Neural progenitor cell (in vitro differentiated cells): ENCODE results near the gene ESRRB.

Experiments
- EZH2 ChIP-seq: fragments of 200-600 bp; sonication (generic); IDR thresholded peaks from 2 replicates; pipeline ENCODE4 v1.6.1; 2017; ENCODE audit warnings: antibody characterized with exemption, mild to moderate bottlenecking, moderate library complexity
- TF ChIP-seq, protein P1 (sequence below): fragments of 200-600 bp; sonication (generic); IDR thresholded peaks from 2 replicates; pipeline ENCODE4 v1.5.1; 2017; ENCODE audit warnings: antibody characterized with exemption, mild to moderate bottlenecking

DNA sequence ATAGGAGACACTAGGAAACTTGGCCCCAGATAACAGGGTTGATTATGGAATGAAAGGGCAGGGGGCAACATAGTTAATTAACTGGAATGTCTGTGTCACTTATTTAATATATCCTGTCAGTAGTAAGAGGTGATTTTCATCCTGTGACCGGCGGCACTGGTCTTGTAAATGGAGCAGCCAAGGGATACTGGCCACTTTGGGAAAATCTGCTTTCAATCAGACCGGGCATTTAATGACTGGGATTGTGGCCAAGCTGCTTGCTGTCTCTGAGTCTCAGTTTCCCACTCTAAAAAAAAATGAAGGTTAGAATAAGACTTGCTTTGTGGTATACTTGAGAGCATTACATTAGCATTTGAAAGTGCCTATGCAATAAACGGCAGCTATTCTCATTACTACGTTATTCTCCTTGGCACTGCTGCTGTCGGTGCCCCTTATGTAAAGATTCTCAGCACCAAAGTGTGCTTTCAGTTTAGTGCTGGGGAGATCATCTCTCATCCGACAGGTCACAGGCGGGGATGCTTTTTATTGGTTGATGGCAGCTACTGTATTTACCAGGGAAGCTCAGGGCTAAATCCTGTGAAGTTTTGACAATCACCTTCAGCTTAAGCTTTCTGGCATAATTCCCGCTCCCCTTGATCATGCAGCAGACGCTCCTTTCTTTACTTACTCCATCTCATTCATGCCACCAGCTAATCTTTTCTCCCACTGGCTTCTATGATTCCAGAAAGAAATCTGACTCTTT lies 162.1 kb downstream of the ESRRB start:
- TF ChIP-seq, protein P1, sequence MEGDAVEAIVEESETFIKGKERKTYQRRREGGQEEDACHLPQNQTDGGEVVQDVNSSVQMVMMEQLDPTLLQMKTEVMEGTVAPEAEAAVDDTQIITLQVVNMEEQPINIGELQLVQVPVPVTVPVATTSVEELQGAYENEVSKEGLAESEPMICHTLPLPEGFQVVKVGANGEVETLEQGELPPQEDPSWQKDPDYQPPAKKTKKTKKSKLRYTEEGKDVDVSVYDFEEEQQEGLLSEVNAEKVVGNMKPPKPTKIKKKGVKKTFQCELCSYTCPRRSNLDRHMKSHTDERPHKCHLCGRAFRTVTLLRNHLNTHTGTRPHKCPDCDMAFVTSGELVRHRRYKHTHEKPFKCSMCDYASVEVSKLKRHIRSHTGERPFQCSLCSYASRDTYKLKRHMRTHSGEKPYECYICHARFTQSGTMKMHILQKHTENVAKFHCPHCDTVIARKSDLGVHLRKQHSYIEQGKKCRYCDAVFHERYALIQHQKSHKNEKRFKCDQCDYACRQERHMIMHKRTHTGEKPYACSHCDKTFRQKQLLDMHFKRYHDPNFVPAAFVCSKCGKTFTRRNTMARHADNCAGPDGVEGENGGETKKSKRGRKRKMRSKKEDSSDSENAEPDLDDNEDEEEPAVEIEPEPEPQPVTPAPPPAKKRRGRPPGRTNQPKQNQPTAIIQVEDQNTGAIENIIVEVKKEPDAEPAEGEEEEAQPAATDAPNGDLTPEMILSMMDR = no peak
- TF ChIP-seq EZH2 = no peak
